ENCODE results near the gene PRKD3. TPM values are rescaled to one million over a fixed set of nuclear protein-coding genes. Genes with fewer than 3 reads are reported as not detected.

The PRKD3 gene
- total and polyA plus RNA-seq, 2 donors (not counting 1 experiment from before 2014, with no cell fraction given) = 28.9 to 82.2 TPM

DNA sequence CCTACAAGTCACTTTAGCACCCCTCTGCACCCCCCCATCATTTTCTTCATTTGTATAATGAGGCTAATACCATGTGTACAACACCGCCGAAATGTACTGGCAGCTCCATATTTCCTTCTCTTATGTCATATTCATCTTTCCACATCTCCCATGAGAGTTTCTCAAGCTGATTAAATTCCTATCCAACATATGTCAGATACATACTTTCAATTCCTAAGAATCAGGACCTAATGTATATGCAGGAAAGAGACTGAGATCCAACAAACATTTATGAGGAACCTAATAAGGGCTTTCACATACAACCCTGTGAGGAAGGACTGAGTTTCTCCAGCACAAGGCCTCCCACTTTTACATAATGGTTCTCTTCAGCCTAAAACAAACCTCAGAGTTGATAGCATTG, 41.9 kb downstream of the PRKD3 start:
- no peaks in the 10 kb centered on the region for H3K9me3 ChIP-seq (ENCODE audit: control extremely low read depth in 1 of 3, control insufficient read depth in 2 of 3, insufficient read depth in 1 of 3, low read length in 2 of 3)
- TF ChIP-seq EZH2 (IDR thresholded peaks at IDR 0.05; ENCODE audit: borderline replicate concordance, insufficient read depth, low read depth, low read length, poor library complexity, severe bottlenecking) = no peak
- TF ChIP-seq, protein P1, sequence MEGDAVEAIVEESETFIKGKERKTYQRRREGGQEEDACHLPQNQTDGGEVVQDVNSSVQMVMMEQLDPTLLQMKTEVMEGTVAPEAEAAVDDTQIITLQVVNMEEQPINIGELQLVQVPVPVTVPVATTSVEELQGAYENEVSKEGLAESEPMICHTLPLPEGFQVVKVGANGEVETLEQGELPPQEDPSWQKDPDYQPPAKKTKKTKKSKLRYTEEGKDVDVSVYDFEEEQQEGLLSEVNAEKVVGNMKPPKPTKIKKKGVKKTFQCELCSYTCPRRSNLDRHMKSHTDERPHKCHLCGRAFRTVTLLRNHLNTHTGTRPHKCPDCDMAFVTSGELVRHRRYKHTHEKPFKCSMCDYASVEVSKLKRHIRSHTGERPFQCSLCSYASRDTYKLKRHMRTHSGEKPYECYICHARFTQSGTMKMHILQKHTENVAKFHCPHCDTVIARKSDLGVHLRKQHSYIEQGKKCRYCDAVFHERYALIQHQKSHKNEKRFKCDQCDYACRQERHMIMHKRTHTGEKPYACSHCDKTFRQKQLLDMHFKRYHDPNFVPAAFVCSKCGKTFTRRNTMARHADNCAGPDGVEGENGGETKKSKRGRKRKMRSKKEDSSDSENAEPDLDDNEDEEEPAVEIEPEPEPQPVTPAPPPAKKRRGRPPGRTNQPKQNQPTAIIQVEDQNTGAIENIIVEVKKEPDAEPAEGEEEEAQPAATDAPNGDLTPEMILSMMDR (IDR thresholded peaks at IDR 0.05) = no peak
- no peak overlapping the region for H3K4me3 ChIP-seq (ENCODE audit: control extremely low read depth in 1 of 5, extremely low read depth in 1 of 5, insufficient read depth in 1 of 5, low read depth in 2 of 5, low read length in 4 of 5)
- DNase-seq (no peak), ATAC-seq (ENCODE audit: low read depth) (no peak)
- no peaks in the 10 kb centered on the region for H4K20me1 ChIP-seq (ENCODE audit: control insufficient read depth, insufficient read depth, low read length, poor library complexity, severe bottlenecking)
- no peaks in the 10 kb centered on the region for H3K27me3 Mint-ChIP-seq
- H3K4me3 Mint-ChIP-seq = no peak overlapping the region
- H3K27ac Mint-ChIP-seq = peak overlapping the region; percentile 2
- no peaks in the 10 kb centered on the region for H3K4me1 ChIP-seq (ENCODE audit: control insufficient read depth in 2 of 2, insufficient read depth in 2 of 2, low read length in 2 of 2)
- POLR2A ChIA-PET = no interaction called here
- H3K27me3 ChIP-seq (replicated peaks in 1 of 4; ENCODE audit: control extremely low read depth in 1 of 4, control insufficient read depth in 3 of 4, insufficient read depth in 4 of 4, low read length in 3 of 4) = no peaks in the 10 kb centered on the region
- H3K4me1 Mint-ChIP-seq = peaks cover 4% of the 10 kb centered on the region
- intact Hi-C loops (cut with micrococcal nuclease) = loop anchor here (5.0 kb wide), 1 partner anchor 40 kb away; no protein-coding TSS in a partner anchor
- no peak overlapping the region for H3K4me2 ChIP-seq (replicated peaks; ENCODE audit: low read depth, low read length, poor library complexity, severe bottlenecking)
- H3K9ac ChIP-seq (ENCODE audit: low read length) = no peak overlapping the region
- H3K27ac ChIP-seq (ENCODE audit: low read length in 2 of 2) = no peak overlapping the region
- CTCF ChIA-PET = no interaction called here
- no peaks in the 10 kb centered on the region for H3K79me2 ChIP-seq (ENCODE audit: control insufficient read depth, insufficient read depth, low read length)
- 100% methylated on average over 2 of the region's 2 CpGs for WGBS (ENCODE audit: insufficient coverage)
- H3K36me3 ChIP-seq (replicated peaks in 1 of 2; ENCODE audit: control extremely low read depth in 1 of 2, control insufficient read depth in 1 of 2, extremely low read depth in 1 of 2, insufficient read depth in 2 of 2, low read length in 1 of 2) = peaks cover 11 to 50% of the 10 kb centered on the region in 2 experiments
- no peak overlapping the region for H2AFZ ChIP-seq (ENCODE audit: insufficient read depth, low read depth, low read length, poor library complexity, severe bottlenecking)
- H3K9me3 Mint-ChIP-seq (ENCODE audit: insufficient read depth) = no peaks in the 10 kb centered on the region

DNA sequence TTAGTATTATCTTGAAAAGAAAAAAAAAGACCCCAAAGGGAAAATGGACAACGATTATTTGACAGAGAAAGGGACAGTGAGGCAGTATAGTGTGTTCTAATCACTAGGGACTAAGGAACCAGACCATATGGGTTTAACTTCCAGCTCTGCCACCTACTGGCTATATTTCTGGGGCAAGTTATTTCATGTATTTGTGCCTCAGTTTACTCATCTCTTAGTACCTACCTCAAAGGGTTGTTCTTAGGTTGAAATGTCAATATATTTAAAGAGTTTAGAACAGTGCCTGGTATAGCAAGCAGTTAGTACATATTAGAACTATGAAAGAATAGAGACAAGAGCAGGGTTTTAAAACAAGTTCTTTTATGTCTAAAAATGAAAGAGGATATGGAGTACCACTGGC, 42.7 kb downstream of the PRKD3 start:
- peaks cover 16 to 58% of the 10 kb centered on the region in 2 experiments for H3K36me3 ChIP-seq (replicated peaks in 1 of 2; ENCODE audit: control extremely low read depth in 1 of 2, control insufficient read depth in 1 of 2, extremely low read depth in 1 of 2, insufficient read depth in 2 of 2, low read length in 1 of 2)
- Mint-ChIP-seq H3K27me3 (no peaks in the 10 kb centered on the region), H3K27ac (no peak overlapping the region), H3K4me1 (peaks cover 4% of the 10 kb centered on the region), H3K4me3 (no peak overlapping the region), H3K9me3 (ENCODE audit: insufficient read depth) (no peaks in the 10 kb centered on the region)
- TF ChIP-seq, protein P1 (IDR thresholded peaks at IDR 0.05) = no peak
- TF ChIP-seq EZH2 (IDR thresholded peaks at IDR 0.05; ENCODE audit: borderline replicate concordance, insufficient read depth, low read depth, low read length, poor library complexity, severe bottlenecking) = no peak
- no peak overlapping the region for H3K4me2 ChIP-seq (replicated peaks; ENCODE audit: low read depth, low read length, poor library complexity, severe bottlenecking)
- no peak overlapping the region for H3K9ac ChIP-seq (ENCODE audit: low read length)
- no peak overlapping the region for H3K4me3 ChIP-seq (ENCODE audit: control extremely low read depth in 1 of 5, extremely low read depth in 1 of 5, insufficient read depth in 1 of 5, low read depth in 2 of 5, low read length in 4 of 5)
- no peak overlapping the region for H3K27ac ChIP-seq (ENCODE audit: low read length in 2 of 2)
- ChIA-PET POLR2A (no interaction called here), CTCF (no interaction called here)
- no peaks in the 10 kb centered on the region for H4K20me1 ChIP-seq (ENCODE audit: control insufficient read depth, insufficient read depth, low read length, poor library complexity, severe bottlenecking)
- intact Hi-C loops (cut with micrococcal nuclease) = loop anchor here (5.0 kb wide), 1 partner anchor 40 kb away; no protein-coding TSS in a partner anchor
- no peaks in the 10 kb centered on the region for H3K27me3 ChIP-seq (replicated peaks in 1 of 4; ENCODE audit: control extremely low read depth in 1 of 4, control insufficient read depth in 3 of 4, insufficient read depth in 4 of 4, low read length in 3 of 4)
- no peak overlapping the region for H2AFZ ChIP-seq (ENCODE audit: insufficient read depth, low read depth, low read length, poor library complexity, severe bottlenecking)
- H3K79me2 ChIP-seq (ENCODE audit: control insufficient read depth, insufficient read depth, low read length) = no peaks in the 10 kb centered on the region
- no peaks in the 10 kb centered on the region for H3K9me3 ChIP-seq (ENCODE audit: control extremely low read depth in 1 of 3, control insufficient read depth in 2 of 3, insufficient read depth in 1 of 3, low read length in 2 of 3)
- ATAC-seq (ENCODE audit: low read depth) = no peak
- no peaks in the 10 kb centered on the region for H3K4me1 ChIP-seq (ENCODE audit: control insufficient read depth in 2 of 2, insufficient read depth in 2 of 2, low read length in 2 of 2)
- WGBS (ENCODE audit: insufficient coverage) = 100% methylated on average over 1 of the region's 1 CpG
- no peak for DNase-seq

All from B cell (primary cell).